ENCODE data around the gene SLC4A11.

The SLC4A11 gene

GRCh38 chr20:3239026-3239866 lies at the start of gene SLC4A11:
Gene SLC4A11, minus strand, starts transcription at chr20:3239190. Its CDS starts 53 bp downstream, at chr20:3239137.
- DNase-seq (ENCODE audit: extremely low read depth in 1 of 2, low read depth in 1 of 2): no peak

- no peak for DNase-seq (ENCODE audit: extremely low read depth in 1 of 2, low read depth in 1 of 2)
Measured at GRCh38 chr20:3283222-3283820, 44.3 kb upstream of the SLC4A11 start.

- DNase-seq (ENCODE audit: extremely low read depth in 1 of 2, low read depth in 1 of 2): no peak
Measured at GRCh38 chr20:3282271-3283221, 43.6 kb upstream of the SLC4A11 start.

- DNase-seq (ENCODE audit: extremely low read depth in 1 of 2, low read depth in 1 of 2): no peak
Measured at GRCh38 chr20:3281437-3281836, 42.4 kb upstream of the SLC4A11 start.

DNA sequence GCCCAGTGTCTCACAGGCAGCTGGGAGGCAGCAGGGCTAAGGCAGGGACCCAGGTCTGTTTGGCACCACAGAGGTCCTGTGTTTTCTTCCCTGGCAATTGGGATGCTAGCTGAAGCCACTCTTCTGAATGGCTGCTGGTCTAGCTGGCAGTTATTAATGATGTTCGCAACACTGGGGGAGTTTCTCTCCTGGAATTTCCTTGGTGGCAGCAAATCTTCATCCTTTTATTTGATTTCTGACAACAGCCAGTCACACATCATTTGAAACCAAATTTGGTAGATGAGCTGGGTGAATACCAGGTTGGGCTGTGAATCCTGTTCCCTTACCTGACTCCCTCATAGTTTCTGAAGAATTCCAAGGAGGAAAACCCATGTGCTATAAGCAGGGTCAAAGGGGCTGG lies 40.8 kb upstream of the SLC4A11 start:
- no peak for DNase-seq (ENCODE audit: extremely low read depth in 1 of 2, low read depth in 1 of 2)

DNA sequence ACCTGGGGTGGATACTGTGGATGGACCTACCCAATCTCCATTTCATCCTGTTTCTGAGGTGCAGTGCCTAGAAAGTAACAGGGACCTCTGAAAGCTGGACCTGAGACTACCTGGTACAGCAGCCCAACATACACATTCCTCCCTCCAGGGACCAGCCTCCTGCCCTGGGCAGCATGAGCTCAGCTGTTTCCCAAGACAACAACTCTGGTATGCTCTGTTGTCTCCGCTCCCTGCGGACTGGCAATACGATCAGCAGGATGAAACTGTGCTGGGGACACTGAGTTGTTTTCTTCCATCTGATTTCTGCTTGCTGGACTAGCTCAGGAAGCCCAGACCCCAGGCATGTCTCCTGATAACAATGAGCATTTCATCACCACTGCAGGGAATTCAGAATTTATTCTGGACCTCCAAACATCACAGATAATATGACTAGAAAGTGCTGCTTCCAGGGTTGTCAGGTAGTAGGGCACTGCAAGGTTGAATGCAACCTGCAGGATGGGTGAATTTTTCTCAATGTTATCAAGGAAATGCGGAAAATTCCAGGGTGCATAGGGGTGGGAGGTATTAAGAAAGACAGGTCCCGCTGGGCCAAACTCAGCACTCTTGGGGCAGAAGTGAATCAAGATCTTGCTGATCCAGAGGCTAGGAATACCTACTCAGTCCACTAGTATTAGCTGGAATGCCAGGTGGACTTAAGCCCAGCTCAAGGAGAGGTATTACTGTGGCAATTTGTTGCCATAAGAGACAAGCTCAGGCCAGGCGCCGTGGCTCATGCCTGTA lies 38.9 kb upstream of the SLC4A11 start:
- no peak for DNase-seq (ENCODE audit: extremely low read depth in 1 of 2, low read depth in 1 of 2)

DNA sequence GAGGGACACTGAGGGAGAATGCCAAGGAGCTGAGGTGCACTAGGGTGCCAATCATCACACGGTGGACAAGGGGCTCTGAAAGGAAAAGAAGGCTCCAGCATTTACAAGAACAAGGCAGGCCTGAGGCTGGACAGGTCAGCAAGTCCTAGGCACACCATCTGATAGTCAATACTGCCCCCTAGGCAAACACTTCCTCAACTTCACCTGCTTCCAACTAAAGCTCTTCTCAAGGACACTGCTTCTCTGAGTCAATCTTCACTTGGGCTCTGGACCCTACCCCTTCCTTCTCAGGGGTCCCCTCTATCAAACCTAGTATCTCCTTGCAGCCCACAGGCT lies 37.7 kb upstream of the SLC4A11 start:
- no peak for DNase-seq (ENCODE audit: extremely low read depth in 1 of 2, low read depth in 1 of 2)

DNA sequence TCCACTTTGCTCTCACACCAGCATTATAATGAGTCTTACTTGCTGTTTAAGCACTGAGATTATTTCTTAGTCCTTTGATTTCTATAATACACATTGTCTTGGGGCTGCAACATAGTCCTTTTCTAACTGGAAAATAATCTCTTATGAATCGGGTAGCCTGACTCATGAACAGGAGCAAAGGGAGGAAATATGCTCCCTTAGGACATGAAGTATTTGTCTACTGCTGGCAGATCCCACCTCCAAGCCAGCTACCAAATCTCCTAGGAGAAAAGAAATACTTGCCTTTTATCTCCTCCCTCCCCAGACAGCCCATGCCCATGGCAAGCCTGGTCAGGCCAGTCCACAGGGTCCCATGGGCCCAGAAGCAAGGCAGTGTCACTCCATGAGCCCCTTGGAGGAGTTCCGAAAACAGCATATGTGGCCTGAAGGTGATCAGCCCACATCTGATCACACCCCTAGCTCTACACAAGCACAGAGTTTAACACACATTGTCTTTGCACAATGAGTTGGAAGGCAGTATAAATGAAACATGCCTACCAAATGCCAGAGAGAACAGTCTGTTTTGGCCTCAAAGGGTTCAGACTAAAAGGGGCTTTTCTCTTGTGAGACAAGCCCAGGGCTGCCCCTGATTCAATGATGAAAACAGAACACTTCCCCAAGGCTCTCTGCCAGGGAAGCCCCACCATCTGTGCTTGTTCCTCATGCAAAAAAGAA lies 37.1 kb upstream of the SLC4A11 start:
- DNase-seq (ENCODE audit: extremely low read depth in 1 of 2, low read depth in 1 of 2): no peak

DNA sequence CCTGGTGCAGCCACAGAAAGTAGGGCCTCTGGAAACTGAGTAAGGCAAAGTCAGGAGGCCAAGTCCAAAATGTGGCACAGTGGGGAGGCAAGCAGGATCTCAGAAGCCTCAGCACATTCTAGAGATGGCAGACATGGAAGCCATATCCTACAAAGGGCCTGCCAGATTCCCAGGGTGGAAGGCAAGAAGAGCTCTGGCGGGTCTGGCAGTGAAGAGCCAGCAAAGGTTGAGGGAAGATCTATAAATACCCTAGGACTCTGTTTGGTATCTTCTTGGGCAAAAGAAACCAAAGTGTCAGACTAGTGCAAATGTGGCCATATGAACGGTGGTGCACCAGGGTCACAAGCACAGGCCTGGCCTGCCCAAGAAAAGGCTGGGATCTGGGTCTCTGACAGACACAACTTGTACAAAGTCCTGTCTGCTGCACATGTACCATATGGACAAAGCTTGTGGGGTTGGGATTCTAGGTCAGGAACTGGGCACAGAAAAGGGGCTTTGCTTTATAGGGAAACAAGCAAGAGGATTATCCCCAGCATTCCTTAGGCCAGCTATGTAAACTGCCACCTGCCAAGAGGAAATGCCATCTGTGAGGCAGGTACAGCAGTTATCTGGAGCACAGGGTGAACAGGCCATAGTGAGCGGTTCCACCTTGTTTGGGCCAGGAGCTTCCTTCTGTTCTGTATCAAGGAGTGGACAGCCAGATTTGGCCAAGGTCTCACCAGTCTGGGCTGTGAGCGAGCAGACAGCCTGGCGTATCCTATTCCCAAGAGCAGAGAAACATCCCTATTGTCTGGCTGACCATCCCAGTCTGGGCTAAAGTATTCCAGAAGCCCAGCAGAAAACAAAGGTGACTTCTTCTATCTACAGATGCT lies 36.3 kb upstream of the SLC4A11 start:
- no peak for DNase-seq (ENCODE audit: extremely low read depth in 1 of 2, low read depth in 1 of 2)

- DNase-seq (ENCODE audit: extremely low read depth in 1 of 2, low read depth in 1 of 2): no peak
Measured at GRCh38 chr20:3273371-3273770, 34.4 kb upstream of the SLC4A11 start.

DNA sequence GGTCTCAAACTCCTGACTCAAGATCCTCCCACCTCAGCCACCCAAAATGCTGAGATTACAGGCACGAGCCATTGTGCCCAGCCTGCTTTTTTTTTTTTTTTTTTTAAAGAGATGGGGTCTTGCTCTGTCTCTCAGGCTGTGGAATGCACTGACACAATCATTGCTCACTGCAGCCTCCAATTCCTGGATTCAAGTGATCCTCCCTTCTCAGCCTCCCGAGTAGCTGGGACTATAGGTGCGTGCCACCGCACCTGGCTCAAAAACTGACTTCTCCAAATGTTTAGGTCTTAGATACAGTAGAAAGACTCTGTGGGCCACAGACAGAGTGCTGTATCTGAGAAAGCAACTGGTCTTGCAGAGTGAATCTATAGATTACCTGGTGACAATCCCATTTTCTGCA lies 31.1 kb upstream of the SLC4A11 start:
- DNase-seq (ENCODE audit: extremely low read depth in 1 of 2, low read depth in 1 of 2): no peak

- DNase-seq (ENCODE audit: extremely low read depth in 1 of 2, low read depth in 1 of 2): no peak
Measured at GRCh38 chr20:3262566-3262965, 23.6 kb upstream of the SLC4A11 start.

DNA sequence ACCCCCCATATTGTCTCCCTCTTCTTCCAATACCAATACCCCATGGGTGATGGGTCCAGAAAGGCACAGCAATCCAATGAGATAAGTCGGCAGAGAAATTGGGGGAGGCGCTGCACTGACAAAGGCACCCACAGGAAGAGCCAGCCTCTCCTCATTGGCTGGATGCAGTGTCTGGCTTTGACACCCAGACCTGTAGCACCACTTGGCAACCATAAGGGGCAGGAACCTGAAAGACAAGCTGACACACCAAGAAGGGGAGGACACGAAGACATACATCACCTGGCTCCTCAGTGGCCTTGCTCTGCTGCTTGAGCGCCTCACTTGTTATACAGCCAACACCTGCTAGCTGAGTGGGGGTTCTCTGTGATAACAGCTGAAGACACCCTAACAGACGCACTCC lies 19.4 kb upstream of the SLC4A11 start:
- DNase-seq (ENCODE audit: extremely low read depth in 1 of 2, low read depth in 1 of 2): no peak

DNA sequence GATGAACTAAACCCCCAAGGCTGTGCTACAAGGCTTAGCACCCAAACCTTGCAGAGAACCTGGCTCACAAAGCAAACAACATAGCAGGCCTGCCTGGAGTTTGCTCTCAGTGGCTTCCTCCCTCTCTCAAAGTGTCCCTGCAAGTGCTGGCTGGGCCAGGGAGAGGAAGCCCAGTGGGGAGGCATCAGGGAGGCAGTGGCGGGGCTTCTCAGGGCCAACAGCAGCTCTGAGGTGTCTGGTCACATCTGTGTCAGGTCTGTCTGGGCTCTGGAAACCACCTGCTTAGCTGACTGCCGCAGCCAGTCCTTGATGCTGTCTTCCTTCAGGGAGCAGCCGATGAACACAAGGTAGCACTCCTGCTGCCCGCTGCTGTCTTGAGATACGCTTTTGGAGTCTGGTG lies 16.7 kb upstream of the SLC4A11 start:
- no peak for DNase-seq (ENCODE audit: extremely low read depth in 1 of 2, low read depth in 1 of 2)

DNA sequence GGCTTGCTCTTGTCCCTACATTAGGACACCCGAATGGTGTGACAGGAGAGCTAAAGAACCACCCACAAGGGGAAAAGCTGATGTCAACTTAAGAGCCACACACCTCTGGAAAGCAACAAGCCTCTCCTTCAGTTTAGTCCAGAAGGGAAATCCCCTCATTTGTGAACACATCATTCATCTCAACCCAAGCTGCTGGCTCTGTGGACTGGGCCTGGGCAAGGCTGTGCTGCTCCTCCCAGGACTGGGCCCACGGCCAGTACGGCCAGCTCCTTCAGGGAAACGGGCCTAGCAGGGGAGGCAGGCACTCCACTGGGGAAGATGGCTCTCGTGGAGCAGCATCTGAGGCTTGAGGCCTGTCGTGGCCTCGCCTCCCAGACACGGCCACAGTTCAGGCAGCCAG lies 12.8 kb upstream of the SLC4A11 start:
- no peak for DNase-seq (ENCODE audit: extremely low read depth in 1 of 2, low read depth in 1 of 2)

DNA sequence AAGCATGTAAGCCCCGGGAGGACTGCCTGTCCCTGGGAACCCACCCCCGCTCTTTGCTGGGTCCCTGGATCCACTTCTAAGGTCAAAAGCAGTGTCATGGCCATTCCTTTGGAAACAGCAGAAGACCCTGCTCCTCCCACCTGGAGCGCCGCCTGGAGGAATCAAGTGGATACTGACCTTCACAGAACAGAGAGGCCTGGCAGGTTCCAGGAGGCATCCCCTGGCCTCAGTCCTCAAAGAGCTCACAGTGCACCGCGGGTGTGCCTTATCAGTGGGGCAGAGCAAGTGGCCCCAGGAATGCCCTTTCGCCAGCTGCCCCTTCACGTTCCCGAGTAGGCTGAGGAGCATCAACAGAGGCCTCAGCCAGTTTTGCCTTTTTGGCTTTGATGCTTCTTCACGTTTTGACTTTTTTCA lies 11.1 kb upstream of the SLC4A11 start:
- no peak for DNase-seq (ENCODE audit: extremely low read depth in 1 of 2, low read depth in 1 of 2)

- no peak for DNase-seq (ENCODE audit: extremely low read depth in 1 of 2, low read depth in 1 of 2)
Measured at GRCh38 chr20:3248993-3249347, 10.0 kb upstream of the SLC4A11 start.

GRCh38 chr20:3248167-3248992 lies 9.4 kb upstream of the SLC4A11 start:
- no peak for DNase-seq (ENCODE audit: extremely low read depth in 1 of 2, low read depth in 1 of 2)
